Uterus (tissue), 2 donors: ENCODE results near the gene MOGAT1.

Source experiments
- CTCF ChIP-seq, 4 experiments: fragments of 200-600 bp in 2 of 4; fragments of 450-650 bp in 2 of 4; sonication (generic) in 2 of 4; IDR thresholded peaks; one replicate each; pipeline ENCODE4 v1.5.1; 2016 to 2019; ENCODE audit warnings: antibody characterized with exemption in 4 of 4, mild to moderate bottlenecking in 2 of 4, moderate library complexity in 1 of 4
- POLR2A ChIP-seq, 2 donors: fragments of 450-650 bp; IDR thresholded peaks; one replicate each; pipeline ENCODE4 v1.6.1; 2016; ENCODE audit warnings: antibody characterized with exemption in 2 of 2, mild to moderate bottlenecking in 1 of 2, moderate library complexity in 1 of 2

DNA sequence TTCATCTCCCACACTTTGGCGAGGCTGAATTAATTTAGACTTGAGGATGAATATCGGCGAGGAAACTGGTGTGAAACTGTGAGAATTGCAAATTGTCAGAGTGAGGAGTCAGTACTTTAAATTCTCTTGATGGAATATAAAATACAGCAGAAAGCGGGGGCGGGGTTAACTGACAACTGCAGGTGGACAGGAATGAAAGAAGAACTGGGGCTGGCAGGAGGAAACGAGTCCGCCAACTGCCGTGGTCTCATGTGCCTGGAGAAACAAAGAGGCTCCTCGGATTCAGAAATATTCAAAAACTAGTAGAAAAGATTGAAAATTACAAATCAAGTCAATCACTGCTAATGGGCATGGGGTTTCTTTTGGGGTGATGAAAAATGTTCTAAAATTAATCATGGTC lies 44.3 kb downstream of the MOGAT1 start:
- no peak for TF ChIP-seq CTCF (IDR thresholded peaks at IDR 0.05)
- TF ChIP-seq POLR2A (IDR thresholded peaks at IDR 0.05): no peak
